ENCODE results near the gene SAMHD1. TPM values are rescaled to one million over a fixed set of nuclear protein-coding genes. Genes with fewer than 3 reads are reported as not detected.

The SAMHD1 gene
- total and polyA plus RNA-seq, 2 of the 13 experiments (the other 11 are each of a cell fraction or from before 2014, with no cell fraction given), result 16.9 to 43.5 TPM

- Histone ChIP-seq H3K9me3 (ENCODE audit: low read length) (no peaks in the 10 kb centered on the region), H3K9ac (ENCODE audit: insufficient read depth, low read depth, low read length) (no peak overlapping the region), H3K4me1 (ENCODE audit: insufficient read depth, low read length) (peaks cover 10% of the 10 kb centered on the region), H4K20me1 (ENCODE audit: insufficient read depth, low read length) (no peaks in the 10 kb centered on the region), H3K36me3 (replicated peaks in 1 of 2; ENCODE audit: control insufficient read depth in 1 of 2, insufficient read depth in 2 of 2, low read length in 2 of 2) (no peaks in the 10 kb centered on the region), H3K27ac (ENCODE audit: extremely low read length, insufficient read depth, low read length) (no peak overlapping the region), H2AFZ (ENCODE audit: low read length) (no peak overlapping the region), H3K27me3 (ENCODE audit: control insufficient read depth in 1 of 2, insufficient read depth in 2 of 2, low read length in 2 of 2) (no peaks in the 10 kb centered on the region), H3K79me2 (ENCODE audit: insufficient read depth, low read length) (no peaks in the 10 kb centered on the region), H3K4me3 (replicated peaks in 1 of 3; ENCODE audit: insufficient read depth in 1 of 3, low read depth in 2 of 3, low read length in 3 of 3) (no peak overlapping the region), H3K4me2 (ENCODE audit: low read depth, low read length) (no peak overlapping the region; the same call in 1 of the 2 replicates)
- intact Hi-C loops (cut with micrococcal nuclease; ENCODE audit: unreplicated experiment) (no loop called here), in situ Hi-C loops (cut with HindIII; ENCODE audit: extremely low pct_ligation_motif_present, low pct_unique_long_range_greater_than_20kb) (no loop called here)
- no peak for ATAC-seq
- 0 out of 2 replicates have a peak, but pooled peaks have one; percentile 44 for TF ChIP-seq BCL6 (CRISPR knock-in tag; IDR thresholded peaks at IDR 0.05)
- no peak for TF ChIP-seq ZNF549 (CRISPR knock-in tag; IDR thresholded peaks at IDR 0.05)
- CTCF ChIA-PET (ENCODE audit: low intra/inter-chr PET ratio, low total read pairs), result no interaction called here
- no TSS peak for BruUV-seq (replicated peaks)
- no peak for DNase-seq (ENCODE audit: low spot score)
- POLR2A ChIA-PET, result no interaction called here
- WGBS (ENCODE audit: low lambda C conversion rate), result 17% methylated on average over 3 of the region's 3 CpGs
- no peak for FAIRE-seq
These were observed 23.8 kb upstream of the SAMHD1 start for GRCh38 chr20:36975099-36975818.

- H3K4me3 ChIP-seq (replicated peaks in 1 of 3; ENCODE audit: insufficient read depth in 1 of 3, low read depth in 2 of 3, low read length in 3 of 3), result no peak overlapping the region
- WGBS (ENCODE audit: low lambda C conversion rate), result 67% methylated on average over 3 of the region's 3 CpGs
- ATAC-seq (no peak), FAIRE-seq (no peak), DNase-seq (ENCODE audit: low spot score) (no peak)
- H3K27me3 ChIP-seq (ENCODE audit: control insufficient read depth in 1 of 2, insufficient read depth in 2 of 2, low read length in 2 of 2), result no peaks in the 10 kb centered on the region
- no peak overlapping the region for H3K27ac ChIP-seq (ENCODE audit: extremely low read length, insufficient read depth, low read length)
- in situ Hi-C loops (cut with HindIII; ENCODE audit: extremely low pct_ligation_motif_present, low pct_unique_long_range_greater_than_20kb), result no loop called here
- no peak overlapping the region for H3K4me2 ChIP-seq (ENCODE audit: low read depth, low read length)
- peaks cover 14% of the 10 kb centered on the region for H3K4me1 ChIP-seq (ENCODE audit: insufficient read depth, low read length)
- no peak overlapping the region for H3K9ac ChIP-seq (ENCODE audit: insufficient read depth, low read depth, low read length)
- TF ChIP-seq PHF21A (CRISPR knock-in tag; IDR thresholded peaks at IDR 0.05), result no peak
- no peak for TF ChIP-seq RNF2 (conservative IDR thresholded peaks at IDR 0.05; ENCODE audit: low read depth)
- TF ChIP-seq KDM5B (CRISPR knock-in tag; IDR thresholded peaks at IDR 0.05; ENCODE audit: borderline replicate concordance), result no peak
- TF ChIP-seq EZH2 (conservative IDR thresholded peaks at IDR 0.05; ENCODE audit: low read depth, low read length), result no peak
- TF ChIP-seq NCOA1 (CRISPR knock-in tag; IDR thresholded peaks at IDR 0.05), result no peak
- no peak for TF ChIP-seq RAD21 (CRISPR knock-in tag; IDR thresholded peaks at IDR 0.05)
- no peak for TF ChIP-seq EED (CRISPR knock-in tag; IDR thresholded peaks at IDR 0.05)
- no peak for TF ChIP-seq MTF2 (CRISPR knock-in tag; IDR thresholded peaks at IDR 0.05; ENCODE audit: borderline replicate concordance)
- no peak for TF ChIP-seq ZFAT (CRISPR knock-in tag; conservative IDR thresholded peaks at IDR 0.05)
- no peak for TF ChIP-seq ZFX (CRISPR knock-in tag; IDR thresholded peaks at IDR 0.05; ENCODE audit: low read depth)
- TF ChIP-seq ZIK1 (CRISPR knock-in tag; IDR thresholded peaks at IDR 0.05; ENCODE audit: borderline replicate concordance, low read depth), result no peak
- no peak for TF ChIP-seq CREB1 (IDR thresholded peaks at IDR 0.05)
- no peak for TF ChIP-seq CREB1 (CRISPR knock-in tag; IDR thresholded peaks at IDR 0.05)
- TF ChIP-seq BATF2 (CRISPR knock-in tag; IDR thresholded peaks at IDR 0.05), result no peak
- TF ChIP-seq ZNF740 (CRISPR knock-in tag; IDR thresholded peaks at IDR 0.05), result no peak
- TF ChIP-seq ZMYM2 (CRISPR knock-in tag; IDR thresholded peaks at IDR 0.05), result no peak
- H4K20me1 ChIP-seq (ENCODE audit: insufficient read depth, low read length), result no peaks in the 10 kb centered on the region
- ChIA-PET POLR2A (no interaction called here), CTCF (ENCODE audit: low intra/inter-chr PET ratio, low total read pairs) (no interaction called here)
- H3K9me3 ChIP-seq (ENCODE audit: low read length), result no peaks in the 10 kb centered on the region
- H3K79me2 ChIP-seq (ENCODE audit: insufficient read depth, low read length), result no peaks in the 10 kb centered on the region
- intact Hi-C loops (cut with micrococcal nuclease; ENCODE audit: unreplicated experiment), result no loop called here
- H2AFZ ChIP-seq (ENCODE audit: low read length), result no peak overlapping the region
- no TSS peak for BruUV-seq (replicated peaks)
- H3K36me3 ChIP-seq (replicated peaks in 1 of 2; ENCODE audit: control insufficient read depth in 1 of 2, insufficient read depth in 2 of 2, low read length in 2 of 2), result no peaks in the 10 kb centered on the region
These were observed 23.2 kb upstream of the SAMHD1 start for GRCh38 chr20:36974660-36975059.
